ENCODE data around the gene CORO1C.

Gene CORO1C

DNA sequence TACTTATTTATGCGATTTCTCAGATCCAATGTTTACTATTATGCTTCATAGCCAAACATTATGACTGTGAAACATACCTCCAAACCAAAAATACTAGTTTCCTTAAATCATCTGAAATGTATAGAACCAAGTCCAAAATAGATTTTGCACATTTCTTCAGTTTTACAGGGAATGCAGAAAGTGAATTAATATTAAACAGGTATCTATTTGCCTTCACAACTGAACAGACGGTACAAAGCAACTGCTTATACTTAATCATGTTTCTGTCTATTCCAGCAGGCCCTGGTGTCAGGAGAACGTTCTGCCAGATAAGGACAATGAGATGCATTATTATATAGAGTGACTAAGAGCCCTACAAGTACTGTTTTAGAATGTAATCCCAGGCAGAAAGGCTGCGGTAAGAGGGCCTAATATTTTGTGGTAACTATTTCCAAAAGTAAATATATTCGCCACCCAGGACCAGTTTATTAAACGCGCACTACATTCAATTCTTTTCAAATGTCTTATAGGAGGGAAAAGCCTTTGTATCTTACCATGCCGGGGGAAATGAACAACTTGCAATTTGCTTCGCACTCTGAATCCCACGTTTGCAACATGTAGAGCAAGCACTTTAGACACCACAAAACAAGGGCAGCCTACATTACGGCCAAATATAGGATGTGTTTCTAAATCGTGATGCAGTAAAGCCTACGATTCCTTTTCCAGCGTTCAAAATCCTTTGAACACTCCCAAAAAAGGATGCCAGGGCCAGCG lies 1.5 kb downstream of the CORO1C start:
- no peak for TF ChIP-seq CTCF (conservative IDR thresholded peaks at IDR 0.05)
- peak overlapping the region; percentile 87 for H3K27ac ChIP-seq

DNA sequence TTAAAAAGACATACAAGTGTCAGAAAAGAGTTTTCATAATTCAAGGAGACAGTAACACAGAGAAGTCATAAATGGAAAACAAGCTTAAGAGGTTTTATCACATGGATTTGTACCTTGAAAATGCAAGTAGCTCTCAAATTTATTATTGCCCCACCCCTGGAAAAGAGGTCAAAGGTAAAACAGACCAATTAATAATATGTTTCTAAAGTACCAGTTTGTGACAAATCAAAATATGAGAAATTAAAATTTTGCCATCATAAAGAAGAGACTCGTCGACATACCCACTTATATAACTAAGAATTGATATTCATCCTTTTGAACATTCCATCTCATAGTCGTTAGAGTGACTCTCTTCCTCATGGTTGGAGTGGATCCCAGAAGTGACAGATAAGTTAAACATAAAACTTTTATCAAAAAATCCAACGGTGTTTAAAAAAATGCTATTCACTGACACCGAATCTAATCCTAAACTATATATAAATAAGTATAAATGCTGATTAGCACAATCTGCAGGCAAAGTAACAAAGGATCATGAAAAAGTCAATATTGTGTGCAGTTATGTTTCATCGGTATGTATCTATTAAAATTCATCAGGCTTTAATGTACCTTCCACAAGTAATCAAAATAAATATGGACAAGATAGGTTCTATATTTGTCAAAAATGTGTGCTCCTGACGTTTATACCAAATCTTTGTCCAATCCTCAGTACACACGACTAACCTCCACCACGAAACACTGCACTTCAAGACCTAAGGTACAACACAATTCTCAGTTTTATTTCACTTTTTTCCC lies 2.3 kb downstream of the CORO1C start:
- no peak for TF ChIP-seq CTCF (conservative IDR thresholded peaks at IDR 0.05)
- H3K27ac ChIP-seq, result peak overlapping the region; percentile 87

DNA sequence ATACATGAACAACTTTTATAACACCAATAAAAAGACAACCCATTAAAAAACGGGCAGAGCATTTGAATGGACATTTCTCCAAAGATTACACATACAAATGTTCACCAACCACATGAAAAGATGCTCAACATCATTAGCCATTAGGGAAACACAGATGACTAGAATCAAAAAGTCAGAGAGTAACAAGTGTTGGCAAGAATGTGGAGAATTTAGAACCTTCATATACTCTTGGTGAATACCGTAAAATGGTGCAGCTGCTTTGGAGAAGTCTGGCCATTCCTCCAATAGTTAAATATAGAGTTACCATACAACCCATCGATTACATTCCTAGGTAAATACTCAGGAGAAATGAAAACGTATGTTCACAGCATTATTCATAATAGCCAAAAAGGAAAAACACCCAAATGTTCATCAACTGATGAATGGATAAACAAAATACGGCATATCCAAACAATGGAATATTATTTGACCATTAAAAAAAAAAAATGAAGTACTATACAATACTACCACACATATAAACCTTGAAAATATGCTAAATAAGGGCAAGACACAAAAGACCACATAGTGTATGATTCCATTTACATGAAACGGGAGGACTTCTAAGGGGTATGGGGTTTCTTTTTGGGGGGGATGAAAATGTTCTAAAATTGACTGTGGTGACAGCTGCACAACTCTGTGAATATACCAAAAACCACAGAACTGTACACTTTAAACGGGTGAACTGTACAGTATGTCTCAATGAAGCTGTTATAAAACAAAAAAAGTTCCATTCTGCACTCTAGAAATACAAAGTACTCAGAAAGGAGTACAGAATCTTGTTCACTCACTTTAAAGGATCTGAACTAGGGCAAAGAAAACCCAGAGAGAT lies 3.2 kb downstream of the CORO1C start:
- H3K27ac ChIP-seq, result no peak overlapping the region
- no peak for TF ChIP-seq CTCF (conservative IDR thresholded peaks at IDR 0.05)

GRCh38 chr12:108727161-108727560 lies 4.2 kb downstream of the CORO1C start:
- H3K27ac ChIP-seq, result no peak overlapping the region
- no peak for TF ChIP-seq CTCF (conservative IDR thresholded peaks at IDR 0.05)

GRCh38 chr12:108724890-108725151 lies 6.5 kb downstream of the CORO1C start:
- no peak overlapping the region for H3K27ac ChIP-seq
- TF ChIP-seq CTCF (conservative IDR thresholded peaks at IDR 0.05), result no peak

DNA sequence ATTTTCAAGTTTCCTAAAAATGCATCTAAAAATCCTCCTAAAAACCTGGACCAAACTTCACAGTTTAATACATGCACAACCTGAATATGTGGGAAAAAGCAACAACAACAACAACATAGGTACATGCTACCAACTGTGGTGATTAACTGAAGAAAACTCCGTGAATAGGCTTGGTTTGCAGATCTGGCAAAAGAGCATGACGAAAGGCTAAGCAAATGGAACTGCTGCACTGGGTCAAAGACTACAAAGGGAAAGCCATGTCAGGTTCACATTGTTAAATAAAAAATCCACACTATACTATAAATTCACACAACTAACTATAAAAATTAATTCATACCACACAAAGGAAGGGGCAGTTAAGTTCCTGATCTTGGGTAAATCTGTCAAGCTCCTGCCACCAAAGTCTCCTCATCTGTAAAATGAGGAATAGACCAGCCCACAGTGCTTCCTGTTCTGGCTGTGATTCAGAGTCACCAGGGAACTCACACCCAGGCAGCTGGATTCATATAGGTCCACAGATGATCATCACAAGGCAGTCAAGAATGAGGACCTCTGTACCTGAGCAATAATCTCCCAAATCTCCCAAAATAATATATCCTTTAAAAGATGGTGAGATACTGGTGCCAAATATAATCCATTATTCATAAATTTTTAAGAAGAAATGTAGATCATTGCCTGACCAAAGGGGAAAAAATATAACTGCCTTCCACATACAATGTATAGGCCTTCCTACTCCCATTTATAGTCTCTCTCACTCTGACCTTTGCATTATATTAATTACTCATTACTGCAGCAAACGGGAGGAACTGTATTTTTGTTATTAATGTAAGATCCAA lies 7.0 kb downstream of the CORO1C start:
- H3K27ac ChIP-seq, result no peak overlapping the region

More for the DNA sequence above, 7.0 kb downstream of the CORO1C start:
- TF ChIP-seq CTCF (conservative IDR thresholded peaks at IDR 0.05), result no peak
